Measurements from ENCODE around the gene USP49. TPM values are rescaled to one million over a fixed set of nuclear protein-coding genes. Genes with fewer than 3 reads are reported as not detected.

USP49 gene
- total RNA-seq, 1 donor: 3.0 TPM

DNA sequence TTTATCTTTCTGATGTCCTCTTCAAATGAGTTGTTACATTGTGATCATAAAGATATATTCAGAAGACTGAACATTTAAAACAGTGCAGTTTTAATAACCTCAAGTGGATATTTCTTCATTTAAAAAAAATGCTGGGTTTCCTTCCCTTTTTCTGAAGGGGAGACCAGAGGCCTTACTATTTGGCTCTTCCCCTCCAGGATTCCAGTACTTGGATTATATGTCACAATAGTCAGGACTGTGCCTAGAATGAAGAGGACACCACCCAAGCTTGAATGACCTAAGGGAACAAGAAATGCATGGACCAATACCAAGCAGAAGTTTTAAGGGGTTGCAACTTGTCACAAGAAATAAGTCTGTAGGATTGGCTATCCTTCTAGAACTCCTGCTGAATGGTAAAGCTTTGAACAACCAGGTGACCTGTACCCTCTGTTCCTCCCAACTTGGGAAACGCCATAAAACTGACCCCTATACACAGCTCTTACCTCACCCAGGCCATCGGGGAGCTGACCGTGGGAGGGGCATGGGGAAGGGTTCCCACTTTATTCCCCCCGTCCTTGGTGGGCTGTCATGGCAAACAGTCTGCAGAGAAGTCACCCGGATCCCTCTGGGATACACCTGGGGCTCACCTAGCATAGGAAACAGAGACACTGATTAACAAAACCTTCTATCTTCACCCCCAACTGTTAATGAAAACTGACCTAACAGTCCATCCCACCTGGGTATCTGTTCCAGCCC, 117.5 kb downstream of the USP49 start:
- DNase-seq (ENCODE audit: low read depth): no peak
- no peak overlapping the region for H3K4me3 ChIP-seq (ENCODE audit: low read depth, low read length)
- TF ChIP-seq, protein P1, sequence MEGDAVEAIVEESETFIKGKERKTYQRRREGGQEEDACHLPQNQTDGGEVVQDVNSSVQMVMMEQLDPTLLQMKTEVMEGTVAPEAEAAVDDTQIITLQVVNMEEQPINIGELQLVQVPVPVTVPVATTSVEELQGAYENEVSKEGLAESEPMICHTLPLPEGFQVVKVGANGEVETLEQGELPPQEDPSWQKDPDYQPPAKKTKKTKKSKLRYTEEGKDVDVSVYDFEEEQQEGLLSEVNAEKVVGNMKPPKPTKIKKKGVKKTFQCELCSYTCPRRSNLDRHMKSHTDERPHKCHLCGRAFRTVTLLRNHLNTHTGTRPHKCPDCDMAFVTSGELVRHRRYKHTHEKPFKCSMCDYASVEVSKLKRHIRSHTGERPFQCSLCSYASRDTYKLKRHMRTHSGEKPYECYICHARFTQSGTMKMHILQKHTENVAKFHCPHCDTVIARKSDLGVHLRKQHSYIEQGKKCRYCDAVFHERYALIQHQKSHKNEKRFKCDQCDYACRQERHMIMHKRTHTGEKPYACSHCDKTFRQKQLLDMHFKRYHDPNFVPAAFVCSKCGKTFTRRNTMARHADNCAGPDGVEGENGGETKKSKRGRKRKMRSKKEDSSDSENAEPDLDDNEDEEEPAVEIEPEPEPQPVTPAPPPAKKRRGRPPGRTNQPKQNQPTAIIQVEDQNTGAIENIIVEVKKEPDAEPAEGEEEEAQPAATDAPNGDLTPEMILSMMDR (IDR thresholded peaks at IDR 0.05; ENCODE audit: insufficient read depth, low read depth, low read length): no peak

DNA sequence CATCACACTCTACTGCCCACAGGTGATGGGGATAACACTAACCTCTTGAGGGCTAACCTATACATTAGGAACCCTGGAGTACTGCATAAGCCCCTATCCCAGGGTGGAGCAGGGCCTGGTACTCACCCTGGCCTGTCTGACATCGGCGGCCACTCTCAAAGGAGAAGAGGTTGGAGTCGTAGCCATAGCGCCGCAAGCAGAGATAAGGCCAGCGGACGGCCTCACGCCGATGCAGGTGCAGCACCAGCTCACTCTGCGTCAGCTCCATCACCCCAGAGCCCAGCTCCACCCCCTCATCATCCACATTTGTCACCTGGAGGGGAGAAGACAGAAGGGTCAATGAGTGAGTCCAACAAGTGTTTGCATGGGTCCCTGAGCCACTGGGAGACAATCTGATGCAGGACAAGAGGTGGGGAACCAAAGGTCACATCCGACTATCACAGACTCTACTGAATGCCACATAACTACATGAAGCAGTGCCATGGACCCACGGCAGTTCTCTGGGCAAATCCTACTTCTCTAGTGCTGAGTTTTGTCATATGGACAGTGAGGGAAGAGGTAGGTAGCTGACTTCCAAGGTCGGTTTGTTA, 119.8 kb downstream of the USP49 start:
- H3K4me3 ChIP-seq (ENCODE audit: low read depth, low read length): no peak overlapping the region
- DNase-seq (ENCODE audit: low read depth): no peak
- TF ChIP-seq, protein P1 (IDR thresholded peaks at IDR 0.05; ENCODE audit: insufficient read depth, low read depth, low read length): no peak

DNA sequence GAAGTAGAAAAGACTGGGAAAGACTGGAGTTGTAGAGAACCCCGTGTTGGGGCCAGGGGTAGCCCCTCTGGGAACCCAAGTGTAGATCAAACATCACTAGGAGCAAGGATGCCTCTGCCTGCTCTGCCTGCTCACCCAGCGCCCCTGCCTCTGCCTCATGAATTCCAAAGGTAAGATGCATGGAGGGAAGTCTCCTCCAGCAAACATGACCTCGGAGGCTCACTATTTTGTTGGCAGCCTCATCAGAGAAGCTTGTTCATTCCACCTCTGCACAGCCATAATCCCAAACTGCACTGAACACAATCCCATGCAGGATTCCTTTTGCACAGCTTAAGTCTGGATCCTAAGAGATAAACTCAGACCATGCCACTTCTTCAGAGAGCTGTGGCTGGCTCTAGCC, 120.3 kb downstream of the USP49 start:
- TF ChIP-seq, protein P1 (IDR thresholded peaks at IDR 0.05; ENCODE audit: insufficient read depth, low read depth, low read length): no peak
- DNase-seq (ENCODE audit: low read depth): no peak
- H3K4me3 ChIP-seq (ENCODE audit: low read depth, low read length): no peak overlapping the region

DNA sequence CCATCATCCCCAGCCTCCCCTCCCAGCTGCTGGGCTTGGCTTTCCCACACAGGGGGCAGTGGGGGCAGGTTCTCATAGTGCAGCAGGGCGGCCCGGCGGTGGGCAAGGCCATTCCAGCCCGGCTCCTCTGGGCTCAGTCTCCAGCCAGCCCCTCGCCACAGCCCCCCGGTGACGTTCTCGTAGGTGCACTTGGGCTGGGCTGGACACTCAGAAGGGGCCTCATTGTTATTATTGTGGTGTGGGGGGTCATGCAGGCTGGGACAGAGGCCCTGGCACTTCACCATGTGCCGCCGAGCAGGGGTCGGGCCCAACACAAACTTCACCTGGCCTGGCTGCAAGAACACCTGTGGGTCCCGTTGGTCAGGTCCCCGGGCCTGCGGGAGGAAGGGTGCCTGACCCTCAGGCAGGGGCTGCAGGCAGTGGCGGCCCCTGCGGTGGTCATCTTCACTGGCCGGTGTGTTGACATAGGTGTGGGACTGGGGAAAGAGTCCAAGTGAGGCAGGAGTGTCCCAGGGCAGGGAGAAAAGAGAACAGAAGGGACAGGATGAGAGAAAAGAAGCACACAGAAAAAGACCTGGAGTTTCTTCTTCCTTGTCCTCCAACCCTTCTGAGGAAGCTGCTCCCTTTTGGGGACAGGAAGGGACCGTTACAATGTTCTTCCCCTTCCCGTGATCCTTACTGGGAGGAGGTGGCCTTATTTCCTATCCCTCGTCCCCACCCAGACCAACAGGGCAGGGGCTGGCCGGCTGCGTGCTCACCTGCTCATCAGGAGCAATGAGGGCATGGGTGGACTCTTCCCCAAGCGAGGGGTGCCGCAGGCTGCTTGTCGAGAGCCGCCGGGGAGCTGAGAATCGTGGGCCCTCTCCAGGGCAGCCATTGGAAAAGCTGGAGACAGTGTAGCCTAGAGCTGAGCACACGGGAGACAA, 123.9 kb downstream of the USP49 start:
- no peak for DNase-seq (ENCODE audit: low read depth)
- no peak overlapping the region for H3K4me3 ChIP-seq (ENCODE audit: low read depth, low read length)
- TF ChIP-seq, protein P1 (IDR thresholded peaks at IDR 0.05; ENCODE audit: insufficient read depth, low read depth, low read length): no peak

DNA sequence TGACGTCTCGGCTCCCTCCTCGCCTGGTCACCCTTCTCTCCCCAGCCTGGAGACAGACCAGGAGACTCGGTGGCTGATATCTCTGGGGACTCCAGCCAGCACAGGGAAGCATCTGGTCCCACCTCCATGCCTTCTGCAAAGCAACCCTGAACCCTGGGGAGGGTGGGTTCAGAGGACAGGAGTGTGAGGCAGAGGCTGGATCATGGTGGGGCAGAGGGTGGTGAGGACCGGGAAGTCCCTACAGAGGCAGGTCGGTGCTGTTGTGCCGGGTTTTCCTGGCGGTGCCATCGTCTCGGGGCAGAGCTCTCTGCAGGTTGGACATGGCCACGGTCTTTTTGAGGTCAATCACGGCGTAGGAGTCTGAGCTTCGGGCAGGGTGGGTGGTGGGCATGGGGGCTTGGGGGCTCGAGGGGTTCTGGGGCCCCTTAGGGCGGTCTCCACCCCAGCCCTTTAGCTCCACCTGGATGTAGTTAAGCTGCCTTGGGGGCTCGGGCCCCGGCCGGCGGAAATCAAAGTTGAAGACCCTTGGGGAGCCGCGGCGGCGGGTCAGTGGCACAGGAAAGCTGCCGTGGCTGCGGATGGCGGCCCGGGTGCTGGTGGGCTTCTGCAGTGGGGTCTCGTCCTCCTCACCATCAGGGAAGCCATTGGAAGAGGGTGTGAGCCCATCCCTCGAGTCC, 124.7 kb downstream of the USP49 start:
- H3K4me3 ChIP-seq (ENCODE audit: low read depth, low read length): no peak overlapping the region
- TF ChIP-seq, protein P1 (IDR thresholded peaks at IDR 0.05; ENCODE audit: insufficient read depth, low read depth, low read length): no peak
- no peak for DNase-seq (ENCODE audit: low read depth)

DNA sequence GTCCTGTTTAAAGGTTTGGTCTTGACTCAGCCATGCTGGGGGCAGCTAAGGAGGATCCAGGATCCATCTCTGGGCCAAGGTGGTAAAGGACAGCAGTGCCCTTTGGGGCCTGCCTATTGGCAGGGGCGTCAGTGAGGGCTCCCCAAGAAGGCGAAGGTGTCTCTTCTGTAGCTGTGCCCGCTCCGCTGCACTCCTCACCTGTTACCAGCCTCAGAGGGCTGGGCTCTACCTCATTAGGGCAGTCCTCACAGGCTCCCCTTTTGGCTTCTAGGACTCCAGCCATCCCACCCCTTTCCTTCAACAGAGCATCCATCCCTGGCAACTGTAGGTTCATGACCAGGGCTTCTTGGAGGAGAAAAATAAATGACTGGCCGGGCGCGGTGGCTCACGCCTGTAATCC, 125.8 kb downstream of the USP49 start:
- H3K4me3 ChIP-seq (ENCODE audit: low read depth, low read length): no peak overlapping the region
- no peak for DNase-seq (ENCODE audit: low read depth)
- TF ChIP-seq, protein P1 (IDR thresholded peaks at IDR 0.05; ENCODE audit: insufficient read depth, low read depth, low read length): no peak

Measured in fibroblast of villous mesenchyme (primary cell).